Endothelial cell of umbilical vein (primary cell): ENCODE measurements around the gene KIF25. TPM values are rescaled to one million over a fixed set of nuclear protein-coding genes. Genes with fewer than 3 reads are reported as not detected.

Source experiments
- BruUV-seq: library from RNA; stranded (reverse); fragments of 400-500 nt; replicated peaks from 2 replicates; lab custom pipeline; 2021; lab: Mats Ljungman, UMichigan
- CTCF ChIA-PET: fragments of 300-600, 350-600 bp; sonication (Branson Sonifier 250); formaldehyde crosslinking; loops from one replicate; lab custom pipeline; 2021; ENCODE audit warnings: antibody characterized with exemption, inconsistent platforms; lab: Charles Lee
- POLR2A ChIA-PET: fragments of 300-600, 350-600 bp; sonication (Branson Sonifier 250); formaldehyde crosslinking; loops from one replicate; lab custom pipeline; 2021; ENCODE audit warnings: antibody characterized with exemption, inconsistent platforms; lab: Charles Lee
- DNase-seq: peaks from one replicate; pipeline ENCODE4 v3.0.0-alpha.2; 2011; ENCODE audit warnings: low read depth, low spot score
- FAIRE-seq: peaks from 2 replicates; lab custom pipeline; 2011; peaks lifted over from hg19 to GRCh38; lab: Jason Lieb, UNC
- H2AFZ ChIP-seq: 2 replicates; pipeline ENCODE4 v1.6.0; 2012; ENCODE audit warnings: low read depth, low read length, control low read depth, inconsistent platforms
- H3K27ac ChIP-seq: 2 replicates; pipeline ENCODE4 v1.5.1; 2011; ENCODE audit warnings: low read depth, mild to moderate bottlenecking, control low read depth, low read length, moderate library complexity; ENCODE audit not compliant: insufficient read depth
- H3K27me3 ChIP-seq, 2 experiments: 2 replicates each; pipeline versions ENCODE4 v1.6.0 to v1.6.1; 2011; ENCODE audit warnings: low read length in 2 of 2, mixed read lengths in 1 of 2; ENCODE audit not compliant: control insufficient read depth in 2 of 2, insufficient read depth in 2 of 2
- H3K36me3 ChIP-seq, 2 experiments: 2 replicates in 1 of 2; 3 replicates in 1 of 2; pipeline ENCODE4 v1.5.1; 2011; ENCODE audit warnings: low read length in 2 of 2, mild to moderate bottlenecking in 1 of 2, moderate library complexity in 1 of 2; ENCODE audit not compliant: control insufficient read depth in 2 of 2, insufficient read depth in 2 of 2; ENCODE audit errors: extremely low read depth in 1 of 2
- H3K4me1 ChIP-seq: 3 replicates; pipeline ENCODE4 v1.5.1; 2011; ENCODE audit warnings: mild to moderate bottlenecking, low read length; ENCODE audit not compliant: control insufficient read depth, insufficient read depth; ENCODE audit errors: extremely low read depth
- H3K4me2 ChIP-seq: 2 replicates; pipeline ENCODE4 v1.6.1; 2011; ENCODE audit warnings: low read length, control low read depth, mixed read lengths; ENCODE audit not compliant: insufficient read depth
- H3K4me3 ChIP-seq, 3 experiments: fragments of 200-600 bp in 1 of 3; sonication (generic), shearing (Covaris generic) in 1 of 3; replicated peaks in 1 of 3; 2 replicates each; pipeline ENCODE4 v1.5.1; 2011 to 2016; ENCODE audit warnings: control low read depth in 3 of 3, low read length in 3 of 3, mild to moderate bottlenecking in 2 of 3, inconsistent platforms in 1 of 3, low read depth in 1 of 3, moderate library complexity in 1 of 3; ENCODE audit not compliant: insufficient read depth in 1 of 3
- H3K79me2 ChIP-seq: 2 replicates; pipeline ENCODE4 v1.6.0; 2012; ENCODE audit warnings: low read length, inconsistent platforms; ENCODE audit not compliant: control insufficient read depth, insufficient read depth
- H3K9ac ChIP-seq: replicated peaks from 2 replicates; pipeline ENCODE3; 2011; ENCODE audit warnings: low read length, control low read depth; ENCODE audit not compliant: insufficient read depth; ENCODE audit errors: extremely low read depth
- H3K9me1 ChIP-seq: replicated peaks from 3 replicates; pipeline ENCODE4 v1.6.0; 2011; ENCODE audit warnings: mild to moderate bottlenecking, low read length; ENCODE audit not compliant: control insufficient read depth, insufficient read depth; ENCODE audit errors: extremely low read depth
- H3K9me3 ChIP-seq: replicated peaks from 2 replicates; pipeline ENCODE4 v1.5.1; 2012; ENCODE audit warnings: low read length, inconsistent platforms; ENCODE audit not compliant: control insufficient read depth, insufficient read depth
- H4K20me1 ChIP-seq: replicated peaks from 2 replicates; pipeline ENCODE3; 2011; ENCODE audit warnings: mild to moderate bottlenecking, low read length; ENCODE audit not compliant: control insufficient read depth, insufficient read depth; ENCODE audit errors: extremely low read depth
- EZH2 ChIP-seq: IDR thresholded peaks from 2 replicates; pipeline ENCODE4 v1.6.1; 2012; ENCODE audit warnings: borderline replicate concordance, low read depth, mild to moderate bottlenecking, moderate library complexity, low read length, inconsistent platforms; ENCODE audit not compliant: severe bottlenecking
- FOS ChIP-seq: IDR thresholded peaks from 2 replicates; pipeline ENCODE4 v1.6.1; 2011; ENCODE audit warnings: mild to moderate bottlenecking, low read length, moderate library complexity, borderline replicate concordance; ENCODE audit not compliant: insufficient read depth
- GATA2 ChIP-seq: IDR thresholded peaks from 2 replicates; pipeline ENCODE4 v1.7.0; 2011; ENCODE audit warnings: low read depth, mild to moderate bottlenecking, moderate library complexity, mixed read lengths, low read length; ENCODE audit not compliant: insufficient read length, insufficient read depth
- JUN ChIP-seq: IDR thresholded peaks from 2 replicates; pipeline ENCODE4 v1.6.1; 2011; ENCODE audit warnings: borderline replicate concordance, low read depth; ENCODE audit not compliant: insufficient read length, insufficient read depth
- MYC ChIP-seq: IDR thresholded peaks from one replicate; pipeline ENCODE4 v1.6.1; 2011; ENCODE audit warnings: mild to moderate bottlenecking, low read depth, low read length
- POLR2A ChIP-seq: IDR thresholded peaks from 2 replicates; pipeline ENCODE4 v1.6.1; 2012; ENCODE audit warnings: low read depth, mild to moderate bottlenecking, control low read depth, low read length
- POLR2AphosphoS5 ChIP-seq: IDR thresholded peaks from 2 replicates; pipeline ENCODE4 v1.6.1; 2012; ENCODE audit warnings: low read depth, mild to moderate bottlenecking, control low read depth, low read length, moderate library complexity; ENCODE audit not compliant: insufficient read depth
- dilution Hi-C: fragments of 300-500 bp; cut with MboI; formaldehyde crosslinking; loops from one replicate; pipeline ENCODE4 v1.15.0; 2019; ENCODE audit warnings: low sequenced_read_pairs; ENCODE audit not compliant: extremely low pct_ligation_motif_present
- intact Hi-C: fragments of 100-400 bp; cut with micrococcal nuclease; formaldehyde crosslinking; loops from one replicate; pipeline ENCODE4 v1.10.0; 2022
- polyA plus RNA-seq, 4 experiments: library from polyadenylated mRNA; depleted of rRNA in 3 of 4; stranded (reverse) in 3 of 4; unstranded in 1 of 4; fragments of >200 nt; gene quantifications; 2 replicates each; pipeline versions ENCODE4 v1.2.1 to v1.2.3, GENCODE V29; 2011 to 2012; ENCODE audit warnings: missing spikeins in 1 of 4
- total RNA-seq: library from RNA; stranded (reverse); gene quantifications from 2 replicates; pipeline ENCODE4 v1.2.3, GENCODE V29; 2021
- TF ChIP-seq, protein P1 (sequence below), 2 donors: IDR thresholded peaks; 1 replicate in 1 of 2; 2 replicates in 1 of 2; pipeline ENCODE4 v1.5.1; 2011; ENCODE audit warnings: low read length in 2 of 2, mild to moderate bottlenecking in 2 of 2, moderate library complexity in 2 of 2, control low read depth in 1 of 2, inconsistent platforms in 1 of 2, low read depth in 1 of 2; ENCODE audit not compliant: insufficient read depth in 1 of 2; ENCODE audit errors: extremely low read depth in 1 of 2

Gene KIF25
- total and polyA plus RNA-seq, 2 donors (not counting 3 experiments of a cell fraction or from before 2014, with no cell fraction given) = not detected

DNA sequence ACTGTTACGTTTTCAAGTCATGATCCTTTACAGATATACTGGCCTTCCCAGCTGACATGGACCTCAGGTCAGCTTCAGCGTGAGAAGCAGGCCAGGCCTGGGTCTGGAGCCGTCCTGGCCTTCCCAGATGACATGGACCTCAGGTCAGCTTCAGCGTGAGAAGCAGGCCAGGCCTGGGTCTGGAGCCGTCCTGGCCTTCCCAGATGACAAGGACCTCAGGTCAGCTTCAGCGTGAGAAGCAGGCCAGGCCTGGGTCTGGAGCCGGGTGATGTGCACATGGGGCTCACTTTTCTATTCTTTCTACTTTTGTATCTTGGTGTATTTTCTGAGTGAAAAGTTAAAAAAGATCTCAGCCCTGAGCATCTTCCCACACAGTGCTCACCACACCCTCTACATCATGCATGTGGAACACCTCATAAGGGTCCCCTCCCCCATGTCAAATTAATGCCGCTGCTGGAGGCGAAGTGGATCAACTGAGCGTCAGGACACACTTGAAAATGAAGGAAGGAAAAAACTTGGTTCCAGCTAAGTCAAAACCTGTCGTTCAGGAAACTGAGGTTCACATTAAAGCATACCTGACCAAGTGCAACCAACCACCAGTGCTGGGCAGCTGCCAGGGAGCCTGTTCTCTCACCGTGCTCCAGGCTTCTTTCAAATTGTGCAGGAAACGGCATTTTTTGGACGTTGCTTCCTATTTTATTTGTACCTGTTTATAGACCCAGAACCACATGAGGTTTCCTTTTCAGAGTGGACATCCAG lies 32.2 kb downstream of the KIF25 start:
- H3K27ac ChIP-seq = no peak overlapping the region
- H3K4me2 ChIP-seq = no peak overlapping the region
- H3K27me3 ChIP-seq = no peaks in the 10 kb centered on the region
- intact Hi-C loops = loop anchor here (10.0 kb wide), 1 partner anchor 205 kb away; the partner anchor contains the start of gene AFDN
- H3K9me1 ChIP-seq = no peaks in the 10 kb centered on the region
- H3K4me1 ChIP-seq = peaks cover 14% of the 10 kb centered on the region
- DNase-seq = no peak
- no peak overlapping the region for H3K9ac ChIP-seq
- ChIA-PET CTCF (no interaction called here), POLR2A (no interaction called here)
- no peaks in the 10 kb centered on the region for H3K9me3 ChIP-seq
- no peak for FAIRE-seq
- H4K20me1 ChIP-seq = no peaks in the 10 kb centered on the region
- no peaks in the 10 kb centered on the region for H3K79me2 ChIP-seq
- no peak for TF ChIP-seq GATA2
- TF ChIP-seq FOS = no peak
- TF ChIP-seq, protein P1, sequence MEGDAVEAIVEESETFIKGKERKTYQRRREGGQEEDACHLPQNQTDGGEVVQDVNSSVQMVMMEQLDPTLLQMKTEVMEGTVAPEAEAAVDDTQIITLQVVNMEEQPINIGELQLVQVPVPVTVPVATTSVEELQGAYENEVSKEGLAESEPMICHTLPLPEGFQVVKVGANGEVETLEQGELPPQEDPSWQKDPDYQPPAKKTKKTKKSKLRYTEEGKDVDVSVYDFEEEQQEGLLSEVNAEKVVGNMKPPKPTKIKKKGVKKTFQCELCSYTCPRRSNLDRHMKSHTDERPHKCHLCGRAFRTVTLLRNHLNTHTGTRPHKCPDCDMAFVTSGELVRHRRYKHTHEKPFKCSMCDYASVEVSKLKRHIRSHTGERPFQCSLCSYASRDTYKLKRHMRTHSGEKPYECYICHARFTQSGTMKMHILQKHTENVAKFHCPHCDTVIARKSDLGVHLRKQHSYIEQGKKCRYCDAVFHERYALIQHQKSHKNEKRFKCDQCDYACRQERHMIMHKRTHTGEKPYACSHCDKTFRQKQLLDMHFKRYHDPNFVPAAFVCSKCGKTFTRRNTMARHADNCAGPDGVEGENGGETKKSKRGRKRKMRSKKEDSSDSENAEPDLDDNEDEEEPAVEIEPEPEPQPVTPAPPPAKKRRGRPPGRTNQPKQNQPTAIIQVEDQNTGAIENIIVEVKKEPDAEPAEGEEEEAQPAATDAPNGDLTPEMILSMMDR (IDR thresholded peaks at IDR 0.05; ENCODE audit: extremely low read depth in 1 of 2, insufficient read depth in 1 of 2, low read depth in 1 of 2, low read length in 2 of 2) = no peak
- no peak for TF ChIP-seq POLR2AphosphoS5
- no peak for TF ChIP-seq POLR2A
- TF ChIP-seq EZH2 = no peak
- TF ChIP-seq MYC = no peak
- no peak for TF ChIP-seq JUN
- no peaks in the 10 kb centered on the region for H3K36me3 ChIP-seq
- no peak overlapping the region for H3K4me3 ChIP-seq
- H2AFZ ChIP-seq = no peak overlapping the region
- dilution Hi-C loops = no loop called here
- BruUV-seq = no TSS peak
